HL-60/S4 treated with phorbol 12-myristate 13-acetate at 8.2 ng/mL for 4 days and 3 days (cell line): ENCODE measurements around the gene CTNNA1.

Experiments used
- in situ Hi-C: fragments of 300-500 bp; cut with MboI; formaldehyde crosslinking; loops from 2 replicates; pipeline ENCODE4 v1.15.0; 2022; ENCODE audit warnings: low sequenced_read_pairs

The CTNNA1 gene

GRCh38 chr5:138843316-138844124 lies 90.3 kb downstream of the CTNNA1 start:
- in situ Hi-C loops, result no loop called here

- in situ Hi-C loops, result no loop called here
These were observed 90.9 kb downstream of the CTNNA1 start for GRCh38 chr5:138844125-138844461.

GRCh38 chr5:138844812-138845513 lies 91.7 kb downstream of the CTNNA1 start:
- in situ Hi-C loops, result no loop called here

- in situ Hi-C loops, result no loop called here
These were observed 96.2 kb downstream of the CTNNA1 start for GRCh38 chr5:138849439-138849838.

GRCh38 chr5:138849882-138850281 lies 96.7 kb downstream of the CTNNA1 start:
- in situ Hi-C loops, result no loop called here

GRCh38 chr5:138850865-138851435 lies 97.7 kb downstream of the CTNNA1 start:
- in situ Hi-C loops, result no loop called here

GRCh38 chr5:138853132-138853531 lies 99.9 kb downstream of the CTNNA1 start:
- in situ Hi-C loops, result no loop called here

- in situ Hi-C loops, result no loop called here
These were observed 113.8 kb downstream of the CTNNA1 start for GRCh38 chr5:138867011-138867410.

GRCh38 chr5:138869038-138869437 lies 115.8 kb downstream of the CTNNA1 start:
- in situ Hi-C loops, result no loop called here

- in situ Hi-C loops, result no loop called here
These were observed 116.7 kb downstream of the CTNNA1 start for GRCh38 chr5:138869763-138870500.

GRCh38 chr5:138870611-138871010 lies 117.4 kb downstream of the CTNNA1 start:
- in situ Hi-C loops, result no loop called here

- in situ Hi-C loops, result no loop called here
These were observed 119.7 kb downstream of the CTNNA1 start for GRCh38 chr5:138872841-138873465.

- in situ Hi-C loops, result no loop called here
These were observed 120.4 kb downstream of the CTNNA1 start for GRCh38 chr5:138873466-138874221.

- in situ Hi-C loops, result no loop called here
These were observed 121.0 kb downstream of the CTNNA1 start for GRCh38 chr5:138874241-138874640.

- in situ Hi-C loops, result no loop called here
These were observed 121.7 kb downstream of the CTNNA1 start, which contains the start of gene LRRTM2 for GRCh38 chr5:138874771-138875551. TSS of gene LRRTM2 (minus strand) at chr5:138875335. CDS start at chr5:138874911, 424 bp downstream.

GRCh38 chr5:138875552-138875875 lies 122.3 kb downstream of the CTNNA1 start:
- in situ Hi-C loops, result no loop called here

- in situ Hi-C loops, result no loop called here
These were observed 122.7 kb downstream of the CTNNA1 start for GRCh38 chr5:138875946-138876345.

- in situ Hi-C loops, result no loop called here
These were observed 123.6 kb downstream of the CTNNA1 start for GRCh38 chr5:138876811-138877210.

- in situ Hi-C loops, result no loop called here
These were observed 125.4 kb downstream of the CTNNA1 start for GRCh38 chr5:138878437-138879235.
